H9 (cell line): ENCODE data around the gene KCNJ1. TPM values are rescaled to one million over a fixed set of nuclear protein-coding genes. Genes with fewer than 3 reads are reported as not detected.

ENCODE experiments used
- DNase-seq: peaks from one replicate; pipeline ENCODE4 v3.0.0-alpha.2; 2017
- H2AFZ ChIP-seq: one replicate; pipeline ENCODE4 v1.6.1; 2013; ENCODE audit warnings: mild to moderate bottlenecking, low read length, control low read depth, moderate library complexity
- H2AK5ac ChIP-seq: 2 replicates; pipeline ENCODE4 v1.6.1; 2013; ENCODE audit warnings: low read length, control low read depth, mixed read lengths; ENCODE audit not compliant: insufficient read length
- H2BK120ac ChIP-seq: one replicate; pipeline ENCODE4 v1.6.1; 2013; ENCODE audit warnings: low read depth, mild to moderate bottlenecking, low read length, control low read depth, inconsistent platforms; ENCODE audit not compliant: poor library complexity, severe bottlenecking
- H2BK12ac ChIP-seq: 2 replicates; pipeline ENCODE4 v1.6.1; 2013; ENCODE audit warnings: low read length, control low read depth, mixed read lengths, low read depth; ENCODE audit not compliant: insufficient read length
- H2BK15ac ChIP-seq: 2 replicates; pipeline ENCODE4 v1.6.1; 2013; ENCODE audit warnings: low read depth, low read length, control low read depth
- H2BK20ac ChIP-seq: one replicate; pipeline ENCODE4 v1.6.1; 2013; ENCODE audit warnings: low read depth, mild to moderate bottlenecking, low read length, control low read depth, inconsistent platforms; ENCODE audit not compliant: poor library complexity, severe bottlenecking
- H2BK5ac ChIP-seq: 2 replicates; pipeline ENCODE4 v1.6.1; 2013; ENCODE audit warnings: low read length, control low read depth, mixed read lengths; ENCODE audit not compliant: insufficient read length
- H3K14ac ChIP-seq: 2 replicates; pipeline ENCODE4 v1.6.1; 2013; ENCODE audit warnings: low read length, control low read depth; ENCODE audit not compliant: insufficient read depth
- H3K18ac ChIP-seq: 2 replicates; pipeline ENCODE4 v1.6.1; 2013; ENCODE audit warnings: low read depth, mild to moderate bottlenecking, mixed read lengths, low read length, control low read depth; ENCODE audit not compliant: insufficient read length
- H3K23ac ChIP-seq: 2 replicates; pipeline ENCODE4 v1.6.1; 2013; ENCODE audit warnings: low read length, control low read depth, mixed read lengths, low read depth; ENCODE audit not compliant: insufficient read length
- H3K23me2 ChIP-seq: 2 replicates; pipeline ENCODE4 v1.6.1; 2013; ENCODE audit warnings: low read depth, mild to moderate bottlenecking, mixed read lengths, low read length, control low read depth; ENCODE audit not compliant: insufficient read length, poor library complexity, severe bottlenecking
- H3K27ac ChIP-seq: 2 replicates; pipeline ENCODE4 v1.5.1; 2013; ENCODE audit warnings: low read length, control low read depth, mixed read lengths, low read depth; ENCODE audit not compliant: insufficient read length
- H3K27me3 ChIP-seq: 2 replicates; pipeline ENCODE4 v1.6.1; 2013; ENCODE audit warnings: low read length, control low read depth, inconsistent platforms; ENCODE audit not compliant: insufficient read depth
- H3K4ac ChIP-seq: 2 replicates; pipeline ENCODE4 v1.6.1; 2013; ENCODE audit warnings: low read depth, mild to moderate bottlenecking, control low read depth, inconsistent platforms, low read length, moderate library complexity
- H3K4me1 ChIP-seq: 2 replicates; pipeline ENCODE4 v1.6.1; 2013; ENCODE audit warnings: low read length, control low read depth, inconsistent platforms; ENCODE audit not compliant: insufficient read depth
- H3K4me2 ChIP-seq: 2 replicates; pipeline ENCODE4 v1.6.1; 2013; ENCODE audit warnings: low read length, control low read depth, mixed read lengths; ENCODE audit not compliant: insufficient read length, insufficient read depth
- H3K56ac ChIP-seq: 2 replicates; pipeline ENCODE4 v1.6.1; 2013; ENCODE audit warnings: low read depth, mild to moderate bottlenecking, mixed read lengths, low read length, control low read depth; ENCODE audit not compliant: insufficient read length
- H3K79me1 ChIP-seq: 2 replicates; pipeline ENCODE4 v1.6.1; 2013; ENCODE audit warnings: low read depth, mild to moderate bottlenecking, moderate library complexity, low read length, control low read depth, inconsistent platforms; ENCODE audit not compliant: insufficient read depth, poor library complexity, severe bottlenecking
- H3K79me2 ChIP-seq: 2 replicates; pipeline ENCODE4 v1.6.1; 2013; ENCODE audit warnings: low read length, control low read depth, inconsistent platforms; ENCODE audit not compliant: insufficient read depth
- H3K9ac ChIP-seq: 2 replicates; pipeline ENCODE4 v1.6.1; 2013; ENCODE audit warnings: low read length, control low read depth, mixed read lengths; ENCODE audit not compliant: insufficient read length; ENCODE audit errors: extremely low read depth
- H3K9me3 ChIP-seq: one replicate; pipeline ENCODE4 v1.6.1; 2013; ENCODE audit warnings: low read depth, low read length, inconsistent platforms; ENCODE audit not compliant: control insufficient read depth
- H3T11ph ChIP-seq: one replicate; pipeline ENCODE4 v1.6.1; 2013; ENCODE audit warnings: mild to moderate bottlenecking, low read length, control low read depth, inconsistent platforms
- H4K20me1 ChIP-seq: one replicate; pipeline ENCODE4 v1.6.1; 2013; ENCODE audit not compliant: control insufficient read depth, insufficient read length, insufficient read depth
- H4K5ac ChIP-seq: 2 replicates; pipeline ENCODE4 v1.6.1; 2013; ENCODE audit warnings: low read depth, mild to moderate bottlenecking, mixed read lengths, low read length, control low read depth; ENCODE audit not compliant: insufficient read length
- H4K8ac ChIP-seq: replicated peaks from 2 replicates; pipeline ENCODE4 v1.6.1; 2013; ENCODE audit warnings: low read length, control low read depth, mixed read lengths, low read depth; ENCODE audit not compliant: insufficient read length
- H4K91ac ChIP-seq: 2 replicates; pipeline ENCODE4 v1.6.1; 2013; ENCODE audit warnings: low read depth, mild to moderate bottlenecking, moderate library complexity, mixed read lengths, low read length, control low read depth; ENCODE audit not compliant: insufficient read length
- H3K27ac Mint-ChIP-seq, 3 experiments: 2 replicates in 2 of 3; 3 replicates in 1 of 3; pipeline ENCODE4 v1.8.0; 2020 to 2021; ENCODE audit warnings: mixed read lengths in 3 of 3, mild to moderate bottlenecking in 1 of 3, moderate library complexity in 1 of 3
- H3K27me3 Mint-ChIP-seq: 2 replicates; pipeline ENCODE4 v1.8.0; 2021; ENCODE audit warnings: low read depth, mild to moderate bottlenecking, moderate library complexity, mixed read lengths
- H3K36me3 Mint-ChIP-seq, 3 experiments: 2 replicates in 2 of 3; 3 replicates in 1 of 3; pipeline ENCODE4 v1.8.0; 2020 to 2021; ENCODE audit warnings: low read depth in 3 of 3, mixed read lengths in 3 of 3; ENCODE audit not compliant: insufficient read depth in 1 of 3
- H3K4me1 Mint-ChIP-seq, 2 experiments: 2 replicates each; pipeline ENCODE4 v1.8.0; 2020; ENCODE audit warnings: mixed read lengths in 2 of 2
- H3K4me3 Mint-ChIP-seq, 2 experiments: 2 replicates in 1 of 2; 3 replicates in 1 of 2; pipeline ENCODE4 v1.8.0; 2020 to 2021; ENCODE audit warnings: mild to moderate bottlenecking in 2 of 2, mixed read lengths in 2 of 2, moderate library complexity in 1 of 2
- H3K9me3 Mint-ChIP-seq, 2 experiments: 2 replicates in 1 of 2; 3 replicates in 1 of 2; pipeline ENCODE4 v1.8.0; 2020; ENCODE audit warnings: mild to moderate bottlenecking in 2 of 2, mixed read lengths in 2 of 2, moderate library complexity in 1 of 2
- WGBS: extraction: QIAGEN DNeasy Blood & Tissue Kit; methylation state at CpG from one replicate; pipeline ENCODE4 v1.1.7; 2013; ENCODE audit warnings: missing lambda C conversion rate, low lambda C conversion rate, mixed read lengths; ENCODE audit not compliant: insufficient read length; ENCODE audit errors: extremely low coverage; 5-methylcytosine and 5-hydroxymethylcytosine counted together
- total RNA-seq: library from RNA; stranded (reverse); gene quantifications from 2 replicates; pipeline ENCODE4 v1.2.1, GENCODE V29; 2021
- TF ChIP-seq, protein P1 (sequence below): fragments of 200-600 bp; sonication (generic); conservative IDR thresholded peaks from 3 replicates; pipeline ENCODE4 v1.8.0; 2021; ENCODE audit warnings: antibody characterized with exemption, mild to moderate bottlenecking

Gene KCNJ1
- total RNA-seq, 1 experiment from 2014 or later: not detected

DNA sequence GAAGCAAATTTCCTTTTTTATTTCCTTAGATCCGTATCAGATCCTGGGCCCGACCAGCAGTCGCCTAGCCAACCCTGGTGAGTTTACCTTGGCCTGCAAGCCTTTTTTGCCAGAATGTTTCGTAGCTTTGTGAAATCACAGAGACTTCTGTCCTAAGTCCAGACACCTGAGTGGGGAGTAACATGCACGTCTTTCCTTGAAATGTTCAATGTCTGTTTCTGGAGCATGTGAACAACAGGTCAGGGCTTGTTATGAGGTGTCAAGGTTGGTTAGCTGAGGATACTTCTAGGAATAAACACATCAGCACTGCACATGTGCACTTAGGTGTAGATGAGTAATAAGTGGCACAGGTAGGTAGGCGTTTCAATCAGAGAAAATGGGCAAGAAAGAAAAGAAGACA, 58.0 kb downstream of the KCNJ1 start:
- H3K14ac ChIP-seq: no peak overlapping the region
- no peaks in the 10 kb centered on the region for H4K20me1 ChIP-seq

More for the DNA sequence above, 58.0 kb downstream of the KCNJ1 start:
- WGBS: no CpG with 5 or more reads among the region's 6 CpGs
- Histone ChIP-seq H4K91ac (no peak overlapping the region), H2AK5ac (no peak overlapping the region), H3K79me1 (no peaks in the 10 kb centered on the region), H3K23ac (no peak overlapping the region), H3K79me2 (no peaks in the 10 kb centered on the region), H2BK5ac (no peak overlapping the region), H2BK120ac (no peak overlapping the region), H2BK20ac (no peak overlapping the region), H3K9ac (no peak overlapping the region), H3K27me3 (no peaks in the 10 kb centered on the region), H4K8ac (no peak overlapping the region), H3T11ph (no peak overlapping the region), H3K4me1 (no peaks in the 10 kb centered on the region), H3K4ac (no peak overlapping the region), H3K56ac (no peak overlapping the region), H3K18ac (no peak overlapping the region), H2BK12ac (no peak overlapping the region), H2AFZ (no peak overlapping the region), H2BK15ac (no peak overlapping the region), H3K4me2 (no peak overlapping the region), H3K27ac (no peak overlapping the region), H4K5ac (no peak overlapping the region), H3K9me3 (no peaks in the 10 kb centered on the region), H3K23me2 (no peaks in the 10 kb centered on the region)
- H3K27ac Mint-ChIP-seq: no peak overlapping the region
- peaks cover 8 to 11% of the 10 kb centered on the region in 2 experiments for H3K4me1 Mint-ChIP-seq
- no peak for DNase-seq
- H3K36me3 Mint-ChIP-seq: no peaks in the 10 kb centered on the region
- TF ChIP-seq, protein P1, sequence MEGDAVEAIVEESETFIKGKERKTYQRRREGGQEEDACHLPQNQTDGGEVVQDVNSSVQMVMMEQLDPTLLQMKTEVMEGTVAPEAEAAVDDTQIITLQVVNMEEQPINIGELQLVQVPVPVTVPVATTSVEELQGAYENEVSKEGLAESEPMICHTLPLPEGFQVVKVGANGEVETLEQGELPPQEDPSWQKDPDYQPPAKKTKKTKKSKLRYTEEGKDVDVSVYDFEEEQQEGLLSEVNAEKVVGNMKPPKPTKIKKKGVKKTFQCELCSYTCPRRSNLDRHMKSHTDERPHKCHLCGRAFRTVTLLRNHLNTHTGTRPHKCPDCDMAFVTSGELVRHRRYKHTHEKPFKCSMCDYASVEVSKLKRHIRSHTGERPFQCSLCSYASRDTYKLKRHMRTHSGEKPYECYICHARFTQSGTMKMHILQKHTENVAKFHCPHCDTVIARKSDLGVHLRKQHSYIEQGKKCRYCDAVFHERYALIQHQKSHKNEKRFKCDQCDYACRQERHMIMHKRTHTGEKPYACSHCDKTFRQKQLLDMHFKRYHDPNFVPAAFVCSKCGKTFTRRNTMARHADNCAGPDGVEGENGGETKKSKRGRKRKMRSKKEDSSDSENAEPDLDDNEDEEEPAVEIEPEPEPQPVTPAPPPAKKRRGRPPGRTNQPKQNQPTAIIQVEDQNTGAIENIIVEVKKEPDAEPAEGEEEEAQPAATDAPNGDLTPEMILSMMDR: no peak
- H3K9me3 Mint-ChIP-seq: no peaks in the 10 kb centered on the region; a peak in 1 of 5 replicates
- peaks cover 6% of the 10 kb centered on the region; the same call in 1 of the 2 replicates for H3K27me3 Mint-ChIP-seq
- no peak overlapping the region for H3K4me3 Mint-ChIP-seq
